Measurements from ENCODE around the gene MAEA. TPM values are rescaled to one million over a fixed set of nuclear protein-coding genes. Genes with fewer than 3 reads are reported as not detected.

MAEA gene
- polyA plus RNA-seq, 1 experiment, result 73.3 TPM

GRCh38 chr4:1255151-1255550 is 34.5 kb upstream of the MAEA start:
- no peak for DNase-seq (ENCODE audit: low read depth, low spot score)
- POLR2A ChIA-PET, result no interaction called here
- Histone ChIP-seq H3K4me3 (ENCODE audit: low read depth, low read length) (no peak overlapping the region), H3K27ac (ENCODE audit: low read depth, low read length) (no peak overlapping the region), H3K9me3 (ENCODE audit: control insufficient read depth, insufficient read depth, low read length) (peaks cover 45% of the 10 kb centered on the region), H3K27me3 (ENCODE audit: control insufficient read depth, insufficient read depth, low read length) (no peaks in the 10 kb centered on the region)
- CTCF ChIA-PET, result no interaction called here
- no peak for TF ChIP-seq CTCF (IDR thresholded peaks at IDR 0.05; ENCODE audit: low read depth, low read length)

GRCh38 chr4:1255699-1256098 is 34.0 kb upstream of the MAEA start:
- Histone ChIP-seq H3K27ac (ENCODE audit: low read depth, low read length) (no peak overlapping the region), H3K9me3 (ENCODE audit: control insufficient read depth, insufficient read depth, low read length) (peaks cover 39% of the 10 kb centered on the region), H3K4me3 (ENCODE audit: low read depth, low read length) (no peak overlapping the region), H3K27me3 (ENCODE audit: control insufficient read depth, insufficient read depth, low read length) (no peaks in the 10 kb centered on the region)
- no peak for TF ChIP-seq CTCF (IDR thresholded peaks at IDR 0.05; ENCODE audit: low read depth, low read length)
- DNase-seq (ENCODE audit: low read depth, low spot score), result no peak
- ChIA-PET POLR2A (no interaction called here), CTCF (no interaction called here)

- CTCF ChIA-PET, result interaction anchor here (1.0 to 1.2 kb wide), 2 partner anchors 10 to 92 kb away, joined by 5 read pairs; no protein-coding TSS in a partner anchor
- TF ChIP-seq CTCF (IDR thresholded peaks at IDR 0.05; ENCODE audit: low read depth, low read length), result no peak
- Histone ChIP-seq H3K4me3 (ENCODE audit: low read depth, low read length) (no peak overlapping the region), H3K27me3 (ENCODE audit: control insufficient read depth, insufficient read depth, low read length) (no peaks in the 10 kb centered on the region), H3K27ac (ENCODE audit: low read depth, low read length) (no peak overlapping the region), H3K9me3 (ENCODE audit: control insufficient read depth, insufficient read depth, low read length) (peaks cover 16% of the 10 kb centered on the region)
- DNase-seq (ENCODE audit: low read depth, low spot score), result no peak
- POLR2A ChIA-PET, result no interaction called here
These were observed 31.2 kb upstream of the MAEA start for GRCh38 chr4:1258457-1258856.

GRCh38 chr4:1259966-1260365 is 29.7 kb upstream of the MAEA start:
- Histone ChIP-seq H3K27ac (ENCODE audit: low read depth, low read length) (no peak overlapping the region), H3K27me3 (ENCODE audit: control insufficient read depth, insufficient read depth, low read length) (no peaks in the 10 kb centered on the region), H3K4me3 (ENCODE audit: low read depth, low read length) (no peak overlapping the region), H3K9me3 (ENCODE audit: control insufficient read depth, insufficient read depth, low read length) (peaks cover 11% of the 10 kb centered on the region)
- ChIA-PET POLR2A (no interaction called here), CTCF (interaction anchor here (0.6 kb wide), 1 partner anchor 557 kb away, joined by 4 read pairs; no protein-coding TSS in a partner anchor)
- DNase-seq (ENCODE audit: low read depth, low spot score), result no peak
- TF ChIP-seq CTCF (IDR thresholded peaks at IDR 0.05; ENCODE audit: low read depth, low read length), result no peak

GRCh38 chr4:1260418-1261106 is 29.1 kb upstream of the MAEA start:
- ChIA-PET CTCF (no interaction called here), POLR2A (no interaction called here)
- Histone ChIP-seq H3K9me3 (ENCODE audit: control insufficient read depth, insufficient read depth, low read length) (peaks cover 12% of the 10 kb centered on the region), H3K27me3 (ENCODE audit: control insufficient read depth, insufficient read depth, low read length) (no peaks in the 10 kb centered on the region), H3K4me3 (ENCODE audit: low read depth, low read length) (no peak overlapping the region), H3K27ac (ENCODE audit: low read depth, low read length) (no peak overlapping the region)
- TF ChIP-seq CTCF (IDR thresholded peaks at IDR 0.05; ENCODE audit: low read depth, low read length), result no peak
- DNase-seq (ENCODE audit: low read depth, low spot score), result no peak
